Osteoblast (primary cell): ENCODE measurements around the gene HDDC2. TPM values are rescaled to one million over a fixed set of nuclear protein-coding genes. Genes with fewer than 3 reads are reported as not detected.

Source experiments
- DNase-seq: peaks from one replicate; pipeline ENCODE4 v3.0.0; 2011; ENCODE audit warnings: low spot score, mixed read lengths; ENCODE audit not compliant: insufficient read length; ENCODE audit errors: missing footprints
- H2AFZ ChIP-seq: 2 replicates; pipeline ENCODE4 v1.6.0; 2011; ENCODE audit warnings: mild to moderate bottlenecking, low read length
- H3K27ac ChIP-seq: 2 replicates; pipeline ENCODE4 v1.5.1; 2011; ENCODE audit warnings: mild to moderate bottlenecking, low read depth, low read length, moderate library complexity
- H3K27me3 ChIP-seq: 2 replicates; pipeline ENCODE4 v1.6.0; 2012; ENCODE audit warnings: mild to moderate bottlenecking, control low read depth, inconsistent platforms, low read length, moderate library complexity; ENCODE audit not compliant: insufficient read depth
- H3K36me3 ChIP-seq: 2 replicates; pipeline ENCODE4 v1.5.1; 2011; ENCODE audit warnings: mild to moderate bottlenecking, low read length, control low read depth, moderate library complexity; ENCODE audit not compliant: insufficient read depth
- H3K4me1 ChIP-seq: 2 replicates; pipeline ENCODE4 v1.5.1; 2011; ENCODE audit warnings: mild to moderate bottlenecking, low read length, control low read depth, moderate library complexity; ENCODE audit not compliant: insufficient read depth
- H3K4me2 ChIP-seq: 2 replicates; pipeline ENCODE4 v1.6.0; 2011; ENCODE audit warnings: mild to moderate bottlenecking, low read length; ENCODE audit not compliant: insufficient read depth
- H3K4me3 ChIP-seq: fragments of 200-600 bp; sonication (generic); 3 replicates; pipeline ENCODE4 v1.5.1; 2012; ENCODE audit warnings: mild to moderate bottlenecking, low read length, inconsistent platforms; ENCODE audit not compliant: insufficient read depth
- H3K79me2 ChIP-seq: 2 replicates; pipeline ENCODE4 v1.6.0; 2012; ENCODE audit warnings: mild to moderate bottlenecking, low read length, control low read depth, inconsistent platforms; ENCODE audit not compliant: insufficient read depth
- H3K9me3 ChIP-seq: 2 replicates; pipeline ENCODE4 v1.5.1; 2011; ENCODE audit warnings: low read depth, low read length, control low read depth
- H4K20me1 ChIP-seq: 2 replicates; pipeline ENCODE4 v1.6.0; 2012; ENCODE audit warnings: mild to moderate bottlenecking, low read length, control low read depth; ENCODE audit not compliant: insufficient read depth
- CTCF ChIP-seq: IDR thresholded peaks from 2 replicates; pipeline ENCODE4 v1.5.1; 2011; ENCODE audit warnings: mild to moderate bottlenecking, low read depth, low read length, moderate library complexity; ENCODE audit errors: extremely low read depth
- total RNA-seq: library from RNA; depleted of rRNA; stranded (reverse); fragments of >200 nt; gene quantifications from 2 replicates; pipeline ENCODE4 v1.2.3, GENCODE V29; 2012

The HDDC2 gene
- total RNA-seq, 1 donor, result 71.3 TPM

GRCh38 chr6:125341460-125341859 is 39.7 kb upstream of the HDDC2 start:
- H3K36me3 ChIP-seq, result no peaks in the 10 kb centered on the region
- H3K27ac ChIP-seq, result no peak overlapping the region
- no peak overlapping the region for H3K4me3 ChIP-seq
- no peak overlapping the region for H3K4me2 ChIP-seq
- no peaks in the 10 kb centered on the region for H3K27me3 ChIP-seq
- no peaks in the 10 kb centered on the region for H3K79me2 ChIP-seq
- no peaks in the 10 kb centered on the region for H3K9me3 ChIP-seq
- no peak for DNase-seq
- H2AFZ ChIP-seq, result no peak overlapping the region
- TF ChIP-seq CTCF, result no peak
- no peaks in the 10 kb centered on the region for H3K4me1 ChIP-seq
- no peaks in the 10 kb centered on the region for H4K20me1 ChIP-seq

- H3K36me3 ChIP-seq, result no peaks in the 10 kb centered on the region
- H3K9me3 ChIP-seq, result no peaks in the 10 kb centered on the region
- H3K27me3 ChIP-seq, result no peaks in the 10 kb centered on the region
- no peak overlapping the region for H3K4me2 ChIP-seq
- no peak overlapping the region for H2AFZ ChIP-seq
- no peaks in the 10 kb centered on the region for H3K4me1 ChIP-seq
- no peaks in the 10 kb centered on the region for H3K79me2 ChIP-seq
- H4K20me1 ChIP-seq, result no peaks in the 10 kb centered on the region
- no peak for TF ChIP-seq CTCF
- no peak for DNase-seq
- no peak overlapping the region for H3K27ac ChIP-seq
- H3K4me3 ChIP-seq, result no peak overlapping the region
Measured at GRCh38 chr6:125340991-125341390, 39.2 kb upstream of the HDDC2 start.

- Histone ChIP-seq H3K36me3 (no peaks in the 10 kb centered on the region), H3K27me3 (no peaks in the 10 kb centered on the region), H3K79me2 (no peaks in the 10 kb centered on the region), H3K27ac (no peak overlapping the region), H4K20me1 (no peaks in the 10 kb centered on the region), H2AFZ (no peak overlapping the region), H3K9me3 (no peaks in the 10 kb centered on the region), H3K4me3 (no peak overlapping the region), H3K4me2 (no peak overlapping the region), H3K4me1 (no peaks in the 10 kb centered on the region)
- TF ChIP-seq CTCF, result no peak
- DNase-seq, result no peak
Measured at GRCh38 chr6:125340175-125340835, 38.5 kb upstream of the HDDC2 start.

- DNase-seq, result no peak
- H3K4me2 ChIP-seq, result no peak overlapping the region
- no peaks in the 10 kb centered on the region for H3K9me3 ChIP-seq
- no peaks in the 10 kb centered on the region for H4K20me1 ChIP-seq
- H3K4me3 ChIP-seq, result no peak overlapping the region
- H2AFZ ChIP-seq, result no peak overlapping the region
- H3K4me1 ChIP-seq, result no peaks in the 10 kb centered on the region
- H3K27me3 ChIP-seq, result no peaks in the 10 kb centered on the region
- TF ChIP-seq CTCF, result no peak
- no peaks in the 10 kb centered on the region for H3K79me2 ChIP-seq
- no peak overlapping the region for H3K27ac ChIP-seq
- no peaks in the 10 kb centered on the region for H3K36me3 ChIP-seq
Measured at GRCh38 chr6:125339653-125340052, 37.9 kb upstream of the HDDC2 start.
